Mesenchymal stem cell (in vitro differentiated cells and primary cell): ENCODE data around the gene CPZ.

Source experiments
- DNase-seq: peaks from one replicate; pipeline ENCODE4 v3.0.0-alpha.2; 2013
- H2AFZ ChIP-seq: one replicate; pipeline ENCODE4 v1.6.1; 2013; ENCODE audit warnings: low read depth, mild to moderate bottlenecking, control low read depth, inconsistent platforms, low read length, moderate library complexity
- H2AK5ac ChIP-seq: 2 replicates; pipeline ENCODE4 v1.6.1; 2013; ENCODE audit warnings: low read length, moderate library complexity, mild to moderate bottlenecking, inconsistent platforms; ENCODE audit not compliant: severe bottlenecking
- H2BK120ac ChIP-seq: one replicate; pipeline ENCODE4 v1.6.1; 2013; ENCODE audit warnings: low read depth, mild to moderate bottlenecking, inconsistent platforms, low read length, moderate library complexity
- H2BK12ac ChIP-seq, 2 experiments: one replicate each; pipeline ENCODE4 v1.6.1; 2013; ENCODE audit warnings: inconsistent platforms in 2 of 2, low read length in 2 of 2, mild to moderate bottlenecking in 2 of 2, moderate library complexity in 2 of 2, control low read depth in 1 of 2
- H2BK15ac ChIP-seq: one replicate; pipeline ENCODE4 v1.6.1; 2013; ENCODE audit warnings: mild to moderate bottlenecking, low read depth, inconsistent platforms; ENCODE audit not compliant: poor library complexity, severe bottlenecking
- H2BK5ac ChIP-seq: 2 replicates; pipeline ENCODE4 v1.6.1; 2013; ENCODE audit warnings: low read depth, mild to moderate bottlenecking, low read length, control low read depth, inconsistent platforms; ENCODE audit not compliant: poor library complexity, severe bottlenecking
- H3K14ac ChIP-seq, 2 experiments: one replicate each; pipeline ENCODE4 v1.6.1; 2013; ENCODE audit warnings: inconsistent platforms in 2 of 2, low read length in 2 of 2, control low read depth in 1 of 2, mild to moderate bottlenecking in 1 of 2, moderate library complexity in 1 of 2
- H3K18ac ChIP-seq, 2 experiments: one replicate each; pipeline ENCODE4 v1.6.1; 2013; ENCODE audit warnings: inconsistent platforms in 2 of 2, low read length in 2 of 2, control low read depth in 1 of 2, low read depth in 1 of 2, mild to moderate bottlenecking in 1 of 2
- H3K23ac ChIP-seq, 2 experiments: one replicate each; pipeline ENCODE4 v1.6.1; 2013; ENCODE audit warnings: inconsistent platforms in 2 of 2, low read length in 2 of 2, mild to moderate bottlenecking in 2 of 2, moderate library complexity in 2 of 2, control low read depth in 1 of 2
- H3K27ac ChIP-seq: 2 replicates; pipeline ENCODE4 v1.5.1; 2013; ENCODE audit warnings: mild to moderate bottlenecking, moderate library complexity, low read length, control low read depth, inconsistent platforms; ENCODE audit not compliant: poor library complexity, severe bottlenecking
- H3K27me3 ChIP-seq, 2 experiments: 2 replicates each; pipeline versions ENCODE4 v1.6.1 to v1.7.0; 2013; ENCODE audit warnings: low read length in 2 of 2, mild to moderate bottlenecking in 2 of 2, moderate library complexity in 2 of 2, control low read depth in 1 of 2, inconsistent platforms in 1 of 2; ENCODE audit not compliant: control insufficient read depth in 1 of 2, insufficient read depth in 1 of 2
- H3K36me3 ChIP-seq, 2 experiments: 2 replicates each; pipeline versions ENCODE4 v1.6.1 to v1.7.0; 2013; ENCODE audit warnings: low read length in 2 of 2, control low read depth in 1 of 2, inconsistent platforms in 1 of 2, low read depth in 1 of 2, mild to moderate bottlenecking in 1 of 2; ENCODE audit not compliant: insufficient read depth in 2 of 2, control insufficient read depth in 1 of 2
- H3K4ac ChIP-seq, 2 experiments: one replicate each; pipeline ENCODE4 v1.6.1; 2013; ENCODE audit warnings: inconsistent platforms in 2 of 2, low read length in 2 of 2, mild to moderate bottlenecking in 2 of 2, moderate library complexity in 2 of 2, control low read depth in 1 of 2, low read depth in 1 of 2
- H3K4me1 ChIP-seq: 2 replicates; pipeline ENCODE4 v1.6.1; 2013; ENCODE audit warnings: low read depth, low read length, control low read depth; ENCODE audit not compliant: control insufficient read depth, insufficient read depth
- H3K4me2 ChIP-seq: 2 replicates; pipeline ENCODE4 v1.6.1; 2013; ENCODE audit warnings: low read length, mild to moderate bottlenecking, inconsistent platforms; ENCODE audit not compliant: poor library complexity, severe bottlenecking
- H3K4me3 ChIP-seq, 2 experiments: 2 replicates each; pipeline versions ENCODE4 v1.5.1 to v1.7.0; 2013; ENCODE audit warnings: low read length in 2 of 2, mild to moderate bottlenecking in 2 of 2, control low read depth in 1 of 2, low read depth in 1 of 2; ENCODE audit not compliant: insufficient read depth in 1 of 2
- H3K79me1 ChIP-seq: replicated peaks from 2 replicates; pipeline ENCODE4 v1.6.1; 2013; ENCODE audit warnings: mild to moderate bottlenecking, control low read depth, low read length, inconsistent platforms; ENCODE audit not compliant: poor library complexity, severe bottlenecking
- H3K9ac ChIP-seq: 2 replicates; pipeline ENCODE4 v1.7.0; 2013; ENCODE audit warnings: mild to moderate bottlenecking, low read length, moderate library complexity
- H3K9me3 ChIP-seq: 2 replicates; pipeline ENCODE4 v1.7.0; 2013; ENCODE audit warnings: mild to moderate bottlenecking, low read length; ENCODE audit not compliant: control insufficient read depth
- H4K8ac ChIP-seq: one replicate; pipeline ENCODE4 v1.6.1; 2013; ENCODE audit warnings: inconsistent platforms, mild to moderate bottlenecking, low read length, moderate library complexity
- H4K91ac ChIP-seq: one replicate; pipeline ENCODE4 v1.6.1; 2013; ENCODE audit warnings: mild to moderate bottlenecking, low read length, inconsistent platforms
- WGBS: methylation state at CpG from one replicate; pipeline ENCODE4 v1.1.7; 2013; ENCODE audit warnings: mixed read lengths; 5-methylcytosine and 5-hydroxymethylcytosine counted together

CPZ gene

GRCh38 chr4:8560265-8561047, 32.1 kb upstream of the CPZ start:
- Histone ChIP-seq H3K4me2 (no peak overlapping the region), H2BK5ac (no peak overlapping the region), H3K27me3 (peaks cover 0 to 11% of the 10 kb centered on the region in 2 experiments), H3K9me3 (no peaks in the 10 kb centered on the region), H3K79me1 (no peaks in the 10 kb centered on the region), H3K4me1 (peaks cover 17% of the 10 kb centered on the region), H2BK12ac (no peak overlapping the region), H3K4ac (no peak overlapping the region), H3K18ac (no peak overlapping the region), H3K23ac (no peak overlapping the region), H3K27ac (no peak overlapping the region), H2BK15ac (no peak overlapping the region), H2BK120ac (no peak overlapping the region), H4K91ac (no peak overlapping the region), H3K14ac (no peak overlapping the region), H2AK5ac (no peak overlapping the region), H2AFZ (no peak overlapping the region), H3K36me3 (no peaks in the 10 kb centered on the region), H3K9ac (no peak overlapping the region), H3K4me3 (no peak overlapping the region), H4K8ac (no peak overlapping the region)
- DNase-seq = no peak
- WGBS = 63% methylated on average over 15 of the region's 16 CpGs

GRCh38 chr4:8564595-8564994, 28.0 kb upstream of the CPZ start:
- no peak overlapping the region for H4K8ac ChIP-seq
- no peak overlapping the region for H4K91ac ChIP-seq

GRCh38 chr4:8568068-8568668, 24.4 kb upstream of the CPZ start:
- Histone ChIP-seq H3K9me3 (no peaks in the 10 kb centered on the region), H3K9ac (no peak overlapping the region), H3K79me1 (no peaks in the 10 kb centered on the region), H2AFZ (no peak overlapping the region), H2AK5ac (no peak overlapping the region), H3K23ac (no peak overlapping the region), H3K4me1 (no peaks in the 10 kb centered on the region), H4K8ac (no peak overlapping the region), H3K4ac (no peak overlapping the region), H2BK12ac (no peak overlapping the region), H3K27ac (no peak overlapping the region), H3K14ac (no peak overlapping the region), H2BK5ac (no peak overlapping the region), H3K18ac (no peak overlapping the region), H3K27me3 (peaks cover 3 to 14% of the 10 kb centered on the region in 2 experiments), H3K36me3 (no peaks in the 10 kb centered on the region), H2BK15ac (no peak overlapping the region), H3K4me3 (no peak overlapping the region), H2BK120ac (no peak overlapping the region), H3K4me2 (no peak overlapping the region), H4K91ac (no peak overlapping the region)
- no peak for DNase-seq
- WGBS = 27% methylated on average over 4 of the region's 5 CpGs

More at GRCh38 chr4:8564595-8564994, 28.0 kb upstream of the CPZ start:
- H2BK12ac ChIP-seq = no peak overlapping the region
- DNase-seq = no peak
- no peak overlapping the region for H3K4ac ChIP-seq
- no peaks in the 10 kb centered on the region for H3K9me3 ChIP-seq
- H3K4me1 ChIP-seq = peaks cover 5% of the 10 kb centered on the region
- H3K4me2 ChIP-seq = no peak overlapping the region
- H3K18ac ChIP-seq = no peak overlapping the region
- no peak overlapping the region for H3K23ac ChIP-seq
- no CpG with 5 or more reads among the region's 1 CpG for WGBS
- H3K4me3 ChIP-seq = no peak overlapping the region
- no peaks in the 10 kb centered on the region for H3K79me1 ChIP-seq
- H3K36me3 ChIP-seq = no peaks in the 10 kb centered on the region
- H2BK15ac ChIP-seq = no peak overlapping the region
- no peak overlapping the region for H2AK5ac ChIP-seq
- H3K9ac ChIP-seq = no peak overlapping the region
- no peak overlapping the region for H2BK120ac ChIP-seq
- H3K14ac ChIP-seq = no peak overlapping the region
- H2BK5ac ChIP-seq = no peak overlapping the region
- no peak overlapping the region for H3K27ac ChIP-seq
- peaks cover 4 to 14% of the 10 kb centered on the region in 2 experiments for H3K27me3 ChIP-seq
- no peak overlapping the region for H2AFZ ChIP-seq

GRCh38 chr4:8570201-8570600, 22.4 kb upstream of the CPZ start:
- no peak overlapping the region for H3K4me2 ChIP-seq
- H3K4ac ChIP-seq = no peak overlapping the region
- H2BK120ac ChIP-seq = no peak overlapping the region
- H4K91ac ChIP-seq = no peak overlapping the region
- no peak overlapping the region for H2AK5ac ChIP-seq
- H3K36me3 ChIP-seq = no peaks in the 10 kb centered on the region
- no peak for DNase-seq
- no peak overlapping the region for H3K9ac ChIP-seq
- H2AFZ ChIP-seq = no peak overlapping the region
- H3K18ac ChIP-seq = no peak overlapping the region
- no peak overlapping the region for H4K8ac ChIP-seq
- peaks cover 7 to 22% of the 10 kb centered on the region in 2 experiments for H3K27me3 ChIP-seq
- no CpG with 5 or more reads among the region's 1 CpG for WGBS
- H3K9me3 ChIP-seq = no peaks in the 10 kb centered on the region
- H3K27ac ChIP-seq = no peak overlapping the region
- no peak overlapping the region for H3K23ac ChIP-seq
- no peak overlapping the region for H2BK5ac ChIP-seq
- no peaks in the 10 kb centered on the region for H3K79me1 ChIP-seq
- no peak overlapping the region for H2BK12ac ChIP-seq
- H3K4me3 ChIP-seq = no peak overlapping the region
- H2BK15ac ChIP-seq = no peak overlapping the region
- no peaks in the 10 kb centered on the region for H3K4me1 ChIP-seq
- no peak overlapping the region for H3K14ac ChIP-seq
